ENCODE measurements around the gene OR2T29.
"Not testable (repeated sequence)": the region's sequence is repeated elsewhere in the genome, so short reads cannot be mapped to it uniquely, and the experiment has no call there.

Gene OR2T29, protein sequence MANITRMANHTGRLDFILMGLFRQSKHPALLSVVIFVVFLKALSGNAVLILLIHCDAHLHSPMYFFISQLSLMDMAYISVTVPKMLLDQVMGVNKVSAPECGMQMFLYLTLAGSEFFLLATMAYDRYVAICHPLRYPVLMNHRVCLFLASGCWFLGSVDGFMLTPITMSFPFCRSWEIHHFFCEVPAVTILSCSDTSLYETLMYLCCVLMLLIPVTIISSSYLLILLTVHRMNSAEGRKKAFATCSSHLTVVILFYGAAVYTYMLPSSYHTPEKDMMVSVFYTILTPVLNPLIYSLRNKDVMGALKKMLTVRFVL

DNA sequence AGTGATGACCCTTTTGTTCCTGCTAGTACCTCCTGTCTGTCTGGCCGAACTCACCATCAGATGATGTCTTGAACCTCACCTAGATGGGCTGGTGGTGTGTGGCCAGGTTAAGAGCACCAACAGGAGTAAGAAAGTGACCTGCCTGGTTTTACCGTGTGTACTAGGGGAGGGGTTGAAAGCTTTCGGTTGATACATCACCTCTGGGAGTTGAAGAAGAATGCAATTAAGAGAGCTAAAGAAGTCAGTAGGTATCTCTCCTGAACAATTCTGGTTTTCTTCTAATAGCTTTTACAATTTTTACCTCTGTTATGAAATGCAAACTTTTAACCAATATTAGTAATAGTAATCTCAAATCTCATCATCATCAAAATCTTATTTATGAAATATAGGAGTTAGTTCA is at the start of gene OR2T29:
Gene OR2T29 (minus strand): TSS at position 101 of the 400 bp plus-strand sequence. CDS start 3,281 bp downstream, outside the sequence.
- H3K4me3 Mint-ChIP-seq, DNase-seq, H3K27ac Mint-ChIP-seq, H3K27me3 Mint-ChIP-seq, H3K9me3 Mint-ChIP-seq, H3K4me1 Mint-ChIP-seq, ATAC-seq: not testable (repeated sequence)

DNA sequence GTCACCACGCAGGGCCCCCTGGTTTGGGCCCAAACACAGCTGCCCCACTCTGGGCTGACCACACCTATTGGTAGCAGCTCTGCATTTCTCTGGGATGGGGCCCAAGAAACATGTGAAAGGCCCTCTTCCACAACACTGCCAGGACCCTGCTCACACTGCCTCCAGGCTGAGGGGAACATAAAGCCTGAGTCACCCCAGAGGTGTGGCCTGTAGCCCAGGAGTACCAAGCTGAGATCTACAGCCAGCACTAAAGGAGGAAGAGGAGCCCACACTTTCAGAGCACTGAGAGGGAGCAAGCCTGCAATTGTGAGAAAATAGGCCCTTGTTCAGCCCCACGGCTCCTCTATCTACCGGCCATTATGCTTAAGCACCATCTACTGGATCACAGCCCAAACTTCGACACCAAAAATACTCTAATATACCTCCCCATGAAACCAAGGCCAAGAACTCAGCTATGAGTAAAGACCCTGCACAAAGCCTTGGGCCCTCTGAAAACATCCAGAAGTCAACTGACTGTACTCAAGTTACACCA is 49.4 kb upstream of the OR2T29 start:
- peak overlapping the region in 1 of 2 donors; percentile 38 for H3K27ac Mint-ChIP-seq
- DNase-seq: peak in 1 of 2 donors; percentile 38
- peak; percentile 90 for ATAC-seq

DNA sequence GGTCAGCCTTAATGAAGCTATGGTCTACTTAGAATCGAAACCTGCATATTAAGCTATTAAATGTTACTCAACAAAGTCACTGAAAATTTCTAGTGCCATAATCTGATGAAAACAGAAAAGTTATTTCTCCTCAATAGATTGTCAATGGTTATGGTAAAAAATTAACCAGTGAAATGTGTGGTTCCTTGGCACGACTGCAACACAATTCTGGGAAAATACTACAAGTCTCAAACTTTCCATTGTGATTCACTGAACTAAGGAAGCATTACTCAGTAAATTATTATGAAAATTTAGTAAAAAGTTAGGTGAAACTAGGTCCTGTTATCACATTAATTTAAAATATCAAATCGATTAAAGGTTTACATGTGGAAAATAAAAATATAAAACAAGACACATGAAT is 47.7 kb upstream of the OR2T29 start:
- H3K4me3 Mint-ChIP-seq: no peak overlapping the region
- ATAC-seq: no peak
- H3K4me1 Mint-ChIP-seq: peaks cover 33% of the 10 kb centered on the region
- no peaks in the 10 kb centered on the region for H3K9me3 Mint-ChIP-seq
- no peak overlapping the region for H3K27ac Mint-ChIP-seq
- H3K27me3 Mint-ChIP-seq: no peaks in the 10 kb centered on the region
- no peak for DNase-seq

More for the DNA sequence above, 49.4 kb upstream of the OR2T29 start:
- H3K27me3 Mint-ChIP-seq: no peaks in the 10 kb centered on the region
- H3K4me3 Mint-ChIP-seq: peak overlapping the region; percentile 1 to 7
- peaks cover 31% of the 10 kb centered on the region for H3K4me1 Mint-ChIP-seq
- H3K9me3 Mint-ChIP-seq: no peaks in the 10 kb centered on the region

DNA sequence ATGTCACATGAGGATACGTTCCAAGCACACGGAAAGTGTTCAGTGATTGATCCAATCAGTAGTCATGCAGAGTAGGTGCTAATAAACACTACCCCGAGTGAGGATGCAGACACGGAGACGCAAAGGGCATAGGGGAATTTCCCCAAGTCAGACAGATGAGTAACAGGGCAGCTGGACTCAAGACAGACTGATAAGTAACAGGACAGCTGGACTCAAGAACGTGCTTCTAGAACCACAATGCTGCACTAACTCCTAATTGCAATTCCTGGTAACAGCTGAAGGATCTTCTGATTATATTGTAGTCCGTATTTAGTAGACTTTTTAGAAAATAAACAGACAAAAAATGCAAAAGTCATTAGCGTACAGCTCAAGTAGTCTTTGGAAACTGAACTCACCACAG is 36.8 kb upstream of the OR2T29 start:
- Mint-ChIP-seq H3K4me1 (peaks cover 9% of the 10 kb centered on the region), H3K27me3 (no peaks in the 10 kb centered on the region)

DNA sequence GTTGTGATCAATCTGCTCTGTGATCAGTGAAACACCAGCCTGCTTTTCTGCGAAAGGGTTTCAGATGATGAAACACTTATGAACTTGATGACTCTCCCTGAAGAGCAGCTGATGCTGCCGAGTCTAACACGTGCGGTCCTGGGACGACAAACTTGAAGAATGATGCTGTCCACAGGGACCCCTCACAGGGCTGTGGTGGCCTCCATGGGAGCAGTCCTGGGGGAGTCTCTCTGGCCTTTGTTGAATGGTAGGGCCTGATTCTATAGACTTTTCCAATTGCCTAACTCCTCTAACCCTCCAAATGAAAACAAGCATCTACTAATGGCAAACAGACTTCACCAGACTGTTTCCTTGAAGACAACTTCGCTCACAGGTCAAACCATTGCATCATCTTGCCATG is 35.0 kb upstream of the OR2T29 start, which contains the start of gene OR2T10:
Gene OR2T10 (minus strand): TSS at position 112 of the 400 bp plus-strand sequence. CDS start 3,932 bp downstream, outside the sequence.
- Mint-ChIP-seq H3K27me3 (no peaks in the 10 kb centered on the region), H3K27ac (no peak within 1 kb of the TSS), H3K4me1 (peaks cover 9% of the 10 kb centered on the region), H3K9me3 (no peaks in the 10 kb centered on the region), H3K4me3 (no peak within 1 kb of the TSS)
- DNase-seq (no peak), ATAC-seq (no peak)

More for the DNA sequence above, 36.8 kb upstream of the OR2T29 start:
- no peak overlapping the region for H3K4me3 Mint-ChIP-seq
- no peak for DNase-seq
- ATAC-seq: no peak
- no peaks in the 10 kb centered on the region for H3K9me3 Mint-ChIP-seq
- no peak overlapping the region for H3K27ac Mint-ChIP-seq

DNA sequence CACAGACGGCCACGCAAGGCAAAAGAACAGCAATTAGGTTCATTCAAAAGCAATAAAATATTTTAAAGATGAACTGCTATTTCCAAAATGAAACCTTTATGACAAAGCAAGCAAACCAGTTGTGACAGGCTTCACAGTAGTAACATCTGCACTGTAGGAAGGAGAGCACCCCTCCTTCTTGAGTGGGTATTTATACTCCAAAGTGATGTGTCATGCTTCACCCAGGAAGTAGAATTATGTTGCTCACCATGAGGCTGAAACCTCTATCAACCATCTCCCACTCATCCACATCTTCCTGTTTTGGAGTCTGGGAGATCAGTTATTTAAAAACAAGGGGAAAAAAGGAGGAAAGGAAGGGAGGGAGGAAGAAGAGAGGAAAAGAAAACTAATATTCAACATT is 34.0 kb upstream of the OR2T29 start:
- Mint-ChIP-seq H3K4me3 (no peak overlapping the region), H3K27me3 (no peaks in the 10 kb centered on the region), H3K4me1 (peaks cover 9% of the 10 kb centered on the region), H3K9me3 (no peaks in the 10 kb centered on the region), H3K27ac (no peak overlapping the region)
- peak; percentile 73 for ATAC-seq
- DNase-seq: no peak

DNA sequence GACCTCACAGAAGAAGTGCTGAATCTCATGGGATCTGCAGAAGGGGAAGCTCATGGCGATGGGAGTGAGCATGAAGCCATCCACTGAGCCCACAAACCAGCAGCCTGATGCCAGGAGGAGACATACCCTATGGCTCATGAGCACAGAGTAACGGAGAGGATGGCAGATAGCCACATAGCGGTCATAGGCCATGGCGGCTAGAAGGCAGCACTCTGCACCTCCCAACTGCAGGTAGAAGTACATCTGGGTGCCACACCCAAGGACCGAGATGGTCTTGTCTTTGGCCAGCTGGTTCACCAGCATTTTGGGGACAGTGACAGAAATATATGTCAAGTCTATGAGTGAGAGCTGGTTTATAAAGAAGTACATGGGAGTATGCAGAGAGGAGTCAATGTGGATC is 30.7 kb upstream of the OR2T29 start:
- DNase-seq (no peak), ATAC-seq (no peak)
- Mint-ChIP-seq H3K4me3 (no peak overlapping the region), H3K27ac (no peak overlapping the region), H3K4me1 (peaks cover 9% of the 10 kb centered on the region), H3K27me3 (no peaks in the 10 kb centered on the region), H3K9me3 (peaks cover 0 to 4% of the 10 kb centered on the region in 2 donors)

DNA sequence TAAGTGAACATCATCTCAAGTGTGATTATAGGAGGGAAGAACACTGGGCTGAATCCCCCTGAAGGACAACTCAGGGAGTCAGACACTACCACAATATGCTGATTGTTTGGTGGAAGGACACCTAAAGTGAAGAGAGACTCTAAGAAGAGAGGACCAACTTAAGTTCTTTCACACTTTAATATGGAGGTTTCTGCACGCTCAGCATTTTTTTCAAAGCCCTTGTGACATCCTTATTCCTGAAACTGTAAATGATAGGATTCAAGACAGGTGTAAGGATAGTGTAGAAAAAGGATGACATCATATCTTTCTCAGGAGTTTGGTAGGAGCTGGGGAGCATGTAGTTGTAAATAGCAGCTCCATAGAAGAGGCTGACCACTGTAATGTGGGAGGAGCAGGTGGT is 30.1 kb upstream of the OR2T29 start:
- H3K4me1 Mint-ChIP-seq: peaks cover 9% of the 10 kb centered on the region
- no peak overlapping the region for H3K4me3 Mint-ChIP-seq
- no peak for DNase-seq
- ATAC-seq: no peak
- no peak overlapping the region for H3K27ac Mint-ChIP-seq
- H3K9me3 Mint-ChIP-seq: peaks cover 0 to 4% of the 10 kb centered on the region in 2 donors
- H3K27me3 Mint-ChIP-seq: no peaks in the 10 kb centered on the region

DNA sequence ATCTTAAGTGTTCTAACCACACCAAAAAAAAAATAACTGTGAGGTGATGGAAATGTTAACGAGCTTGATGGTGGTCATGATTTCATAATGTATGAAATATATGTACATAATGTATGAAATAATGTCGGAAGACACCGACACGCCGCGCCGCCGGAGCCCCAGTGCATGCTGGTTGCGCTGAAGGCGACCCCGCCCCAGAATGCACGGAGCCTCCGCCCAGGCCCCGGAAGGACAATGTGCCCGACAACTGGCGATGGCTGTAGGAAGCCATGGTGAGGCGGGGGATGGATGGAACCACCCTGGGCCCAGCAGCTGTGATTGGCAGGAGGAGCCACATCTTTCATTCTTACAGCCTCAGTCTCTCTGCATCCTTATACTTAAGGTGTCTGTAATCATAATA is 27.5 kb upstream of the OR2T29 start:
- no peak for DNase-seq
- Mint-ChIP-seq H3K27ac (no peak overlapping the region), H3K4me1 (peaks cover 5% of the 10 kb centered on the region), H3K27me3 (no peaks in the 10 kb centered on the region), H3K9me3 (peaks cover 4 to 6% of the 10 kb centered on the region in 2 donors), H3K4me3 (no peak overlapping the region)
- ATAC-seq: no peak

DNA sequence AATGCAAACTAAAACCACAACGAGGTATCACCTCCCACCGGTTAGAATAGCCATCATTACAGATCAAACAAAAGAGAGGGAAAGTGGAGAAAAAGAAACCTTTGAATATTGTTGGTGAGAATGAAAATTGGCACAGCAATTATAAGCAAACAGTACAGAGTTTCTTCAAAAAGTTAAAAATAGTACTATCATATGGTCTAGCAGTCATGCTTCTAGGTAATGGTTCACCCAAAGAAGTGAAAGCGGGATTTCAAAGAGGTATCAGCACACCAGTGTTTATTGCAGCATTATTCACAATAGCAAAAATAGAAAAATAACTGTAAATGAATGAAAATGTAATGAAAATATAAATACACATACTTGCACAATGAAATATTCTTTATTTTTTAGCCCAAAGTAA is 26.8 kb upstream of the OR2T29 start:
- DNase-seq (no peak), ATAC-seq (no peak)
- Mint-ChIP-seq H3K4me1 (peaks cover 10% of the 10 kb centered on the region), H3K9me3 (peaks cover 4 to 6% of the 10 kb centered on the region in 2 donors), H3K27me3 (no peaks in the 10 kb centered on the region), H3K27ac (no peak overlapping the region), H3K4me3 (no peak overlapping the region)

DNA sequence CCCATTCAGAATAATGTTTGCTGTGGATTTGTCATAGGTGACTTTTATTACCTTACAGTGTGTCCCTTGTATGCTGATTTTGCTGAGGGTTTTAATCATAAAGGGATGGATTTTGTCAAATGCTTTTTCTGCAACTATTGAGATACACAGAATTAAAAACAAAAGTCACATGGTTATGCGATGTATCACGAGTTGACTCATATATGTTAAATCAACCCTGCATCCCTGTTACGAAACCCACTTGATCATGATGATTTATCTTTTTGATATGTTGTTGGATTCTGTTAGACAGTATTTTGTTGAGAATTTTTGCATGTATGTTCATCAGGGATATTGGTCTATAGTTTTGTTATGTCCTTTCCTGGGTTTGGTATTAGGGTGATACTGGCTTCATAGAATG is 22.7 kb upstream of the OR2T29 start:
- no peak overlapping the region for H3K4me3 Mint-ChIP-seq
- H3K9me3 Mint-ChIP-seq: peaks cover 4 to 6% of the 10 kb centered on the region in 2 donors
- H3K4me1 Mint-ChIP-seq: peaks cover 12% of the 10 kb centered on the region
- ATAC-seq (no peak), DNase-seq (no peak)
- H3K27ac Mint-ChIP-seq: no peak overlapping the region
- no peaks in the 10 kb centered on the region for H3K27me3 Mint-ChIP-seq

DNA sequence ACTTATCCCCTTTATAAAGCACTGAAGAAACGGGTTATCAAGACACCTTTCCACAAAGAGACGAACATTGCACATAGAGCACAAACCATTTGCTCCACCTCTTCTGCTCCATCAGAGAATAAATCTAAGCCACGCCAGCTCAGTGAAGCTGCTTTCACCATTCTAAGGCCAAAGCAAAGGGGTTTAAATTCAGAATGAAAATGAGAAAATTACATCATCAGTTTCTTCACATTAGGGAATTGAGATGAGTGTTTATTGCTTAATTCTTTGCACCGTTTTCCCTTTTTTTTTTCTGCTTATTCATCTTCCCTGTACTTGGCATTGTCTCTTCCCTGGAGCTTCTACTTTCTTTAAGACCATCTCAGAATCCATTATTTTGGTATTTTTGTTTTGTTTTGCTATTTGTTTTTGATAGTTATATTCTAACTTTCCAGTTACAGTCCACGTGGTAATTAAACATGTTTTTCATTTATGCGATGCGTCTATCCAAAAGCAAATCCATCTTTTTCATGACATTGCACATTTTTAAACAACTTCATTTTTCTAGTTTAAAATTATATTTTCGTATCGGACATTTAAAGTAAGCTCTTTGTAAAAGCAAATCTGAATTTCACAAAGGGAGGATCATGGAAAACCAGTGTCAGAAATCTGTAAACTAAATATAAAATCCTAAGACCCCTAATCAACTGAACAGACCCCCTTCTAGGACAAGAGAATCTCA is 13.8 kb upstream of the OR2T29 start:
- no peak for ATAC-seq
- no peak overlapping the region for H3K4me3 Mint-ChIP-seq
- no peak for DNase-seq
- peaks cover 6 to 7% of the 10 kb centered on the region in 2 donors for H3K9me3 Mint-ChIP-seq
- H3K27ac Mint-ChIP-seq: peak overlapping the region in 1 of 2 donors; percentile 76
- H3K4me1 Mint-ChIP-seq: peaks cover 10% of the 10 kb centered on the region
- no peaks in the 10 kb centered on the region for H3K27me3 Mint-ChIP-seq

DNA sequence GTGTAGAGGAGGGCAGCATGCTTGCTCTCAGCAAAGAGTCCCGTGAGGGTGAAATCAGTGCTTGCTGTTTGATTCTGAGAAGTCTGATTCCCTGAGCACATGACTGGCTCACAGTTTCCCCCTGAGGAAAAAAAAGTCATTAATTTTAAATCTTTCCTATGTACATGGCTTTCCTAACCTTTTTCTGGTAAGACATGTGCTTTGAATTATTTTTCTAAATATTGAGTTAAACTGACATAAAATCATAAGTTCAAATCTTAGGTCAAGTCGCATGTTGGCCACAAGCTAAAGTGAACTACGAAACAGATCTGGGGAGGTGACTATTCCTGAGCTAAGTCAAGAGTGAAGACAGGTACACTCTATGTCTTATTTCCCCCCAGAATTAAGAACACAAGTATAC is 12.1 kb upstream of the OR2T29 start, which contains the start of gene OR2T34:
Gene OR2T34 (minus strand): TSS at position 101 of the 400 bp plus-strand sequence. CDS start 0 bp downstream, at position 101.
- ATAC-seq, H3K27ac Mint-ChIP-seq, DNase-seq, H3K9me3 Mint-ChIP-seq, H3K4me3 Mint-ChIP-seq, H3K4me1 Mint-ChIP-seq, H3K27me3 Mint-ChIP-seq: not testable (repeated sequence)

DNA sequence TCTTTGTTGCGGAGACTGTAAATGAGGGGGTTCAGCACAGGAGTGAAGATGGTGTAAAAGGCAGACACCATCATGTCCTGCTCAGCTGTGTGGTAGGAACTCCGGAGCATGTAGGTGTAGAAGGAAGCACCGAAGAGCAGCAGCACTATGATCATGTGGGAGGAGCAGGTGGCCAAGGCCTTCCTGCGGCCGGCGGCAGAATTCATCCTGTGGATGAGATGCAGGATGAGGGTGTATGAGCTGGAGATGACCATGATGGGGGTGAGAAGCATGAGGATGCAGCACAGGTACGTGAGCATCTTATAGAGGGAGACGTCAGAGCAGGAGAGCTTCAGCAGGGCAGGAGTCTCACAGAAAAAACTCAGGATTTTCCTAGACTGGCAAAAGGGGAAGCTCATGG is 11.3 kb upstream of the OR2T29 start:
- ATAC-seq: peak; percentile 15
- H3K4me3 Mint-ChIP-seq, DNase-seq, H3K27ac Mint-ChIP-seq, H3K27me3 Mint-ChIP-seq, H3K9me3 Mint-ChIP-seq: not testable (repeated sequence)
- peaks cover 15% of the 10 kb centered on the region for H3K4me1 Mint-ChIP-seq

DNA sequence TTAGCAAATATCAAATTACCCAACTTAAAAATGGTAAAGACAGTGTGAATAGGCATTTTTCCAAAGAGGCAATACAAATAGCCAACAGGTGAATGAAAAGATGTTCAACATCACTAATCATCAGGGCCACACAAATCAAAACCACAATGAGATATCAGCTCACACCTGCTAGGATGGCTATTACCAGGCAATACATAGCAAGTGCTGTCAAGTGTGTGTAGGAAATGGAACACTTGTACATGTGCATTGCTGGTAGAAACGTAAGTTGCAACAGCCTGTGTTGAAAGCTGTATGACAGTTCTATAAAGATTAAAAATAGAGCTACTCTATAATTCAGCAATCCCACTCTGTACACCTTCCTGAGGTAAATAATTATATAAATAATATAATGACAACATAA is 9.5 kb upstream of the OR2T29 start:
- not testable (repeated sequence) for H3K4me3 Mint-ChIP-seq, H3K27me3 Mint-ChIP-seq, ATAC-seq, H3K27ac Mint-ChIP-seq, DNase-seq, H3K9me3 Mint-ChIP-seq
- H3K4me1 Mint-ChIP-seq: peaks cover 15% of the 10 kb centered on the region

DNA sequence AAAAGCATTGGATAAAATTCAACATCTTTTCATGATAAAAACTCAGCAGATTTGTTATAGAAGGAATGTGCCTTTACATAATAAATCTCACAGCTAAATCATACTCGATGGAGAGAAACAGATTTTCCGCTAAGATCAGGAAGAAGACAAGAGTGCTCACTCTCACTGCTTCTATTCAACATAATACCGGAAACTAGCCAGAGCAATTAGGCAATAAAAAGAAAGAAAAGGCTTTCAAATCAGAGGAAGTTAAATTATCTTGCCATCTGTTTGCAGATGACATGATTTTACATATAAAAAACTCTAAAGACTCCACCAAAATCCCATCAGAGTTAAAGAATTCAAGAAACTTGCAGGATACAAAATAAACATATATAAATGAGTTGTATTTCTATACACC is 8.2 kb upstream of the OR2T29 start:
- not testable (repeated sequence) for H3K4me3 Mint-ChIP-seq, ATAC-seq, H3K27me3 Mint-ChIP-seq, DNase-seq, H3K9me3 Mint-ChIP-seq, H3K4me1 Mint-ChIP-seq
- peak overlapping the region in 1 of 2 donors; percentile 36 for H3K27ac Mint-ChIP-seq
